Stromal cell of bone marrow (primary cell): Measurements from ENCODE around the gene CNOT8.
"Not testable (repeated sequence)": the region's sequence is repeated elsewhere in the genome, so short reads cannot be mapped to it uniquely, and the experiment has no call there.

Experiments used
- DNase-seq: peaks from one replicate; pipeline ENCODE4 v3.0.0-alpha.2; 2012; ENCODE audit warnings: low read depth

CNOT8 gene

GRCh38 chr5:154858297-154858971 is at the start of gene CNOT8:
CNOT8 (plus strand) TSS chr5:154858627; CDS start chr5:154863279, 4,652 bp downstream.
- peak; percentile 94 for DNase-seq

- no peak for DNase-seq
Measured at GRCh38 chr5:154811239-154811638, 47.2 kb upstream of the CNOT8 start.

- DNase-seq: peak; percentile 50
Measured at GRCh38 chr5:154811653-154812465, 46.6 kb upstream of the CNOT8 start.

- DNase-seq: no peak
Measured at GRCh38 chr5:154813158-154813557, 45.3 kb upstream of the CNOT8 start.

- no peak for DNase-seq
Measured at GRCh38 chr5:154813736-154814135, 44.7 kb upstream of the CNOT8 start.

- no peak for DNase-seq
Measured at GRCh38 chr5:154815025-154815424, 43.4 kb upstream of the CNOT8 start.

GRCh38 chr5:154815684-154816247 is 42.7 kb upstream of the CNOT8 start:
- DNase-seq: no peak

GRCh38 chr5:154816891-154817492 is 41.4 kb upstream of the CNOT8 start:
- no peak for DNase-seq

- no peak for DNase-seq
Measured at GRCh38 chr5:154817815-154818214, 40.6 kb upstream of the CNOT8 start.

GRCh38 chr5:154818471-154819116 is 39.8 kb upstream of the CNOT8 start:
- no peak for DNase-seq

- DNase-seq: no peak
Measured at GRCh38 chr5:154819546-154819945, 38.9 kb upstream of the CNOT8 start.

GRCh38 chr5:154820383-154820782 is 38.0 kb upstream of the CNOT8 start:
- DNase-seq: no peak

- not testable (repeated sequence) for DNase-seq
Measured at GRCh38 chr5:154822896-154823295, 35.5 kb upstream of the CNOT8 start.

- DNase-seq: no peak
Measured at GRCh38 chr5:154823605-154824004, 34.8 kb upstream of the CNOT8 start.

- no peak for DNase-seq
Measured at GRCh38 chr5:154824070-154824469, 34.4 kb upstream of the CNOT8 start.

GRCh38 chr5:154829181-154829588 is 29.2 kb upstream of the CNOT8 start:
- no peak for DNase-seq

GRCh38 chr5:154829589-154830218 is 28.7 kb upstream of the CNOT8 start:
- DNase-seq: no peak

GRCh38 chr5:154830219-154830595 is 28.2 kb upstream of the CNOT8 start:
- no peak for DNase-seq

GRCh38 chr5:154830596-154830995 is 27.8 kb upstream of the CNOT8 start:
- DNase-seq: no peak

- no peak for DNase-seq
Measured at GRCh38 chr5:154831451-154831850, 27.0 kb upstream of the CNOT8 start.

GRCh38 chr5:154832804-154833203 is 25.6 kb upstream of the CNOT8 start:
- not testable (repeated sequence) for DNase-seq

- no peak for DNase-seq
Measured at GRCh38 chr5:154834053-154834452, 24.4 kb upstream of the CNOT8 start.
